Spinal cord (tissue), 10 donors: Measurements from ENCODE around the gene NRN1. TPM values are rescaled to one million over a fixed set of nuclear protein-coding genes. Genes with fewer than 3 reads are reported as not detected.
"Not testable (repeated sequence)": the region's sequence is repeated elsewhere in the genome, so short reads cannot be mapped to it uniquely, and the experiment has no call there.

ENCODE experiments used
- DNase-seq, 6 donors: peaks; one replicate each; pipeline versions ENCODE4 v3.0.0 to v3.0.0-alpha.2; 2013 to 2015; ENCODE audit warnings: low spot score in 6 of 6, low read depth in 4 of 6
- H3K27ac ChIP-seq: one replicate; pipeline ENCODE4 v1.5.1; 2013; ENCODE audit warnings: low read depth, low read length, control low read depth
- H3K27me3 ChIP-seq: one replicate; pipeline ENCODE4 v1.6.1; 2013; ENCODE audit warnings: low read length; ENCODE audit not compliant: control insufficient read depth, insufficient read depth
- H3K36me3 ChIP-seq: one replicate; pipeline ENCODE4 v1.6.1; 2013; ENCODE audit warnings: low read length; ENCODE audit not compliant: control insufficient read depth, insufficient read depth
- H3K4me1 ChIP-seq: one replicate; pipeline ENCODE4 v1.6.1; 2013; ENCODE audit warnings: low read length; ENCODE audit not compliant: control insufficient read depth, insufficient read depth
- H3K4me3 ChIP-seq: one replicate; pipeline ENCODE4 v1.5.1; 2013; ENCODE audit warnings: low read depth, low read length, control low read depth
- H3K9me3 ChIP-seq: one replicate; pipeline ENCODE4 v1.6.1; 2013; ENCODE audit warnings: low read length; ENCODE audit not compliant: control insufficient read depth, insufficient read depth
- WGBS: methylation state at CpG from one replicate; pipeline ENCODE4 v1.1.5; 2013; ENCODE audit warnings: missing lambda C conversion rate; ENCODE audit not compliant: insufficient coverage; 5-methylcytosine and 5-hydroxymethylcytosine counted together
- polyA plus RNA-seq, 2 donors: library from polyadenylated mRNA; unstranded; fragments of 120-200 nt; gene quantifications; one replicate each; pipeline ENCODE4 v1.2.1, GENCODE V29; 2013; ENCODE audit not compliant: insufficient read length in 2 of 2
- total RNA-seq, 2 donors: library from RNA; depleted of rRNA in 1 of 2; stranded (reverse); fragments of 120-200 nt in 1 of 2; fragments of >200 nt in 1 of 2; gene quantifications; one replicate each; pipeline versions ENCODE4 v1.2.3 to v1.2.4, GENCODE V29; 2013 to 2014
- donor health status: healthy.

The NRN1 gene
- total and polyA plus RNA-seq, 4 donors = 27.4 to 100 (median 71.0) TPM

GRCh38 chr6:5984150-5985089 lies 22.3 kb downstream of the NRN1 start:
- peak in 1 of 6 donors; percentile 9 for DNase-seq
- H3K27ac ChIP-seq = no peak overlapping the region
- 83% methylated on average over 3 of the region's 7 CpGs for WGBS
- H3K27me3 ChIP-seq = no peaks in the 10 kb centered on the region
- H3K4me3 ChIP-seq = no peak overlapping the region
- no peaks in the 10 kb centered on the region for H3K4me1 ChIP-seq
- H3K36me3 ChIP-seq = no peaks in the 10 kb centered on the region
- H3K9me3 ChIP-seq = no peaks in the 10 kb centered on the region

GRCh38 chr6:5981126-5982026 lies 25.3 kb downstream of the NRN1 start:
- DNase-seq = peak in 1 of 6 donors; percentile 9
- Histone ChIP-seq H3K4me1 (no peaks in the 10 kb centered on the region), H3K27me3 (no peaks in the 10 kb centered on the region), H3K9me3 (no peaks in the 10 kb centered on the region), H3K27ac (no peak overlapping the region), H3K36me3 (no peaks in the 10 kb centered on the region), H3K4me3 (no peak overlapping the region)
- no CpG with 5 or more reads among the region's 7 CpGs for WGBS

- Histone ChIP-seq H3K4me1 (no peaks in the 10 kb centered on the region), H3K9me3 (no peaks in the 10 kb centered on the region), H3K4me3 (no peak overlapping the region), H3K36me3 (no peaks in the 10 kb centered on the region), H3K27me3 (no peaks in the 10 kb centered on the region), H3K27ac (no peak overlapping the region)
- 100% methylated on average over 5 of the region's 9 CpGs for WGBS
- no peak for DNase-seq
Measured at GRCh38 chr6:5979650-5980420, 26.9 kb downstream of the NRN1 start.

GRCh38 chr6:5976811-5977210 lies 29.9 kb downstream of the NRN1 start:
- 60% methylated on average over 1 of the region's 3 CpGs for WGBS
- H3K27me3 ChIP-seq = no peaks in the 10 kb centered on the region
- H3K9me3 ChIP-seq = no peaks in the 10 kb centered on the region
- H3K4me3 ChIP-seq = no peak overlapping the region
- no peaks in the 10 kb centered on the region for H3K36me3 ChIP-seq
- no peaks in the 10 kb centered on the region for H3K4me1 ChIP-seq
- H3K27ac ChIP-seq = no peak overlapping the region
- no peak for DNase-seq

- 20% methylated on average over 8 of the region's 11 CpGs for WGBS
- Histone ChIP-seq H3K27ac (no peak overlapping the region), H3K4me1 (no peaks in the 10 kb centered on the region), H3K36me3 (no peaks in the 10 kb centered on the region), H3K4me3 (no peak overlapping the region), H3K27me3 (no peaks in the 10 kb centered on the region), H3K9me3 (no peaks in the 10 kb centered on the region)
- DNase-seq = peak in 2 of 6 donors; percentile 20 to 25
Measured at GRCh38 chr6:5968817-5969734, 37.6 kb downstream of the NRN1 start.

GRCh38 chr6:5968036-5968435 lies 38.7 kb downstream of the NRN1 start:
- not testable (repeated sequence) for DNase-seq, H3K27ac ChIP-seq, H3K36me3 ChIP-seq, H3K4me3 ChIP-seq, H3K4me1 ChIP-seq, H3K27me3 ChIP-seq, H3K9me3 ChIP-seq
- 100% methylated on average over 2 of the region's 3 CpGs for WGBS

- Histone ChIP-seq H3K36me3 (no peaks in the 10 kb centered on the region), H3K4me3 (no peak overlapping the region), H3K27ac (no peak overlapping the region), H3K27me3 (no peaks in the 10 kb centered on the region), H3K4me1 (no peaks in the 10 kb centered on the region), H3K9me3 (no peaks in the 10 kb centered on the region)
- DNase-seq = no peak
- WGBS = no CpG with 5 or more reads among the region's 1 CpG
Measured at GRCh38 chr6:5967594-5967993, 39.1 kb downstream of the NRN1 start.

- Histone ChIP-seq H3K4me3 (no peak overlapping the region), H3K27ac (no peak overlapping the region), H3K27me3 (no peaks in the 10 kb centered on the region), H3K4me1 (no peaks in the 10 kb centered on the region), H3K9me3 (no peaks in the 10 kb centered on the region), H3K36me3 (no peaks in the 10 kb centered on the region)
- WGBS = no CpG with 5 or more reads among the region's 2 CpGs
- no peak for DNase-seq
Measured at GRCh38 chr6:5962794-5963193, 43.9 kb downstream of the NRN1 start.
